Keratinocyte (primary cell): ENCODE data around the gene TMEM74B. TPM values are rescaled to one million over a fixed set of nuclear protein-coding genes. Genes with fewer than 3 reads are reported as not detected.
A peak's percentile ranks its signal among the peaks of the same experiment; 100 is the strongest.
"Not testable (repeated sequence)": the region's sequence is repeated elsewhere in the genome, so short reads cannot be mapped to it uniquely, and the experiment has no call there.

Experiments
- DNase-seq: peaks from one replicate; pipeline ENCODE4 v3.0.0-alpha.2; 2011; ENCODE audit warnings: low read depth, missing footprints, low spot score
- FAIRE-seq: peaks from 2 replicates; lab custom pipeline; 2011; peaks lifted over from hg19 to GRCh38; lab: Jason Lieb, UNC
- H2AFZ ChIP-seq: 2 replicates; pipeline ENCODE4 v1.6.0; 2012; ENCODE audit warnings: low read length, control low read depth, inconsistent platforms; ENCODE audit not compliant: control insufficient read depth
- H3K27ac ChIP-seq: 2 replicates; pipeline ENCODE4 v1.5.1; 2011; ENCODE audit warnings: low read length; ENCODE audit not compliant: control insufficient read depth, insufficient read depth
- H3K27me3 ChIP-seq: 3 replicates; pipeline ENCODE4 v1.6.0; 2011; ENCODE audit warnings: low read length; ENCODE audit not compliant: control insufficient read depth, insufficient read depth; ENCODE audit errors: extremely low read depth
- H3K36me3 ChIP-seq, 2 experiments: 2 replicates in 1 of 2; 3 replicates in 1 of 2; pipeline ENCODE4 v1.5.1; 2011; ENCODE audit warnings: low read length in 2 of 2, mild to moderate bottlenecking in 1 of 2; ENCODE audit not compliant: control insufficient read depth in 2 of 2, insufficient read depth in 2 of 2; ENCODE audit errors: extremely low read depth in 1 of 2
- H3K4me1 ChIP-seq: 3 replicates; pipeline ENCODE4 v1.5.1; 2011; ENCODE audit warnings: low read length; ENCODE audit not compliant: control insufficient read depth, insufficient read depth; ENCODE audit errors: extremely low read depth
- H3K4me2 ChIP-seq: 3 replicates; pipeline ENCODE4 v1.6.0; 2011; ENCODE audit warnings: low read depth, low read length; ENCODE audit not compliant: control insufficient read depth, insufficient read depth; ENCODE audit errors: extremely low read depth
- H3K4me3 ChIP-seq, 3 experiments: fragments of 200-600 bp in 1 of 3; sonication (generic) in 1 of 3; 2 replicates in 2 of 3; 3 replicates in 1 of 3; pipeline ENCODE4 v1.5.1; 2011 to 2016; ENCODE audit warnings: low read length in 3 of 3, mild to moderate bottlenecking in 3 of 3, control low read depth in 2 of 3, inconsistent platforms in 1 of 3, low read depth in 1 of 3, mixed read lengths in 1 of 3, mixed run types in 1 of 3, moderate library complexity in 1 of 3; ENCODE audit not compliant: control insufficient read depth in 2 of 3, insufficient read depth in 2 of 3; ENCODE audit errors: extremely low read depth in 1 of 3
- H3K79me2 ChIP-seq: 2 replicates; pipeline ENCODE4 v1.6.0; 2012; ENCODE audit warnings: low read length; ENCODE audit not compliant: control insufficient read depth, insufficient read depth
- H3K9ac ChIP-seq: 3 replicates; pipeline ENCODE4 v1.6.0; 2011; ENCODE audit warnings: low read length; ENCODE audit not compliant: control insufficient read depth, insufficient read depth; ENCODE audit errors: extremely low read depth
- H3K9me1 ChIP-seq: 3 replicates; pipeline ENCODE4 v1.6.0; 2011; ENCODE audit warnings: low read length; ENCODE audit not compliant: control insufficient read depth, insufficient read depth; ENCODE audit errors: extremely low read depth
- H3K9me3 ChIP-seq: 2 replicates; pipeline ENCODE4 v1.5.1; 2012; ENCODE audit warnings: low read depth, low read length; ENCODE audit not compliant: control insufficient read depth
- H4K20me1 ChIP-seq: 3 replicates; pipeline ENCODE4 v1.6.0; 2011; ENCODE audit warnings: low read length; ENCODE audit not compliant: control insufficient read depth, insufficient read depth; ENCODE audit errors: extremely low read depth
- EZH2 ChIP-seq: IDR thresholded peaks from one replicate; pipeline ENCODE4 v1.6.1; 2012; ENCODE audit warnings: inconsistent platforms, mild to moderate bottlenecking, low read length, moderate library complexity
- dilution Hi-C: fragments of 300-500 bp; cut with MboI; formaldehyde crosslinking; loops from one replicate; pipeline ENCODE4 v1.7.0; 2020; ENCODE audit warnings: low sequenced_read_pairs; ENCODE audit not compliant: extremely low pct_ligation_motif_present
- polyA plus RNA-seq, 5 experiments: library from polyadenylated mRNA; depleted of rRNA in 3 of 5; stranded (reverse) in 3 of 5; stranded (forward) in 1 of 5; unstranded in 1 of 5; fragments of >200 nt; gene quantifications; 1 replicate in 1 of 5; 2 replicates in 3 of 5; 3 replicates in 1 of 5; pipeline versions ENCODE4 v1.2.1 to v1.2.3, GENCODE V29; 2011 to 2012; ENCODE audit warnings: missing spikeins in 2 of 5, low read depth in 1 of 5, low replicate concordance in 1 of 5
- TF ChIP-seq, protein P1 (sequence below), 3 experiments: IDR thresholded peaks in 1 of 3; conservative IDR thresholded peaks in 1 of 3; optimal IDR thresholded peaks in 1 of 3; 2 replicates in 2 of 3; 3 replicates in 1 of 3; pipeline versions ENCODE3 to v1.5.1; 2011; ENCODE audit warnings: low read length in 3 of 3, mild to moderate bottlenecking in 3 of 3, moderate library complexity in 2 of 3, control low read depth in 1 of 3, inconsistent platforms in 1 of 3; ENCODE audit not compliant: insufficient read depth in 2 of 3; ENCODE audit errors: extremely low read depth in 1 of 3

Gene TMEM74B
- polyA plus RNA-seq, 1 donor (not counting 4 experiments of a cell fraction or from before 2014, with no cell fraction given) = 0.58 TPM

DNA sequence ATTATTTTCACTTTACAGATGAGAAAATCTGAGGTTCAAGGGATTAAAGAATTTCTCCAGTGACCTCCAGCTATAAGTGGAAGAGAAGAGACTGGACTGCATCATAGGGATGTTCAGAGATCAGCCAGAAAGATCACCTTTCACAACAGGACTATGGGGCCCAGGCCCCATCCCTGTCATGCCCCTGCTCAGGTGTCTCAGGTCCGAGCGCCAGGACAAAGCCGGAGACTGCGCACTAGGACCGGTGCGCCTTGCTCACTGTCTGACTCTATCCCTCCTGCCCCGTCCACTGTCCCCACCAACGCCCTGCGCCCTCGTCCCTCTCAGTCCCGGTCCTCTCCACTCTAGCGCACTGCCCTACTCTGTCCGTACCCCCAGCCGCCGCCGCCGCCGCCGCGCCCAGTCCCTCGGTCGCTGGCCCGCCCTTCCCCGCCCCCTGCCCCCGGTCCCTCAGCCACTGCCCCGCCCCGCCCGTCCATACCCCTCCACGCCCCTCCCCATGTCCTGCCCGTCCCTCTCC lies 40.5 kb upstream of the TMEM74B start:
- H2AFZ ChIP-seq = peak overlapping the region; percentile 73

DNA sequence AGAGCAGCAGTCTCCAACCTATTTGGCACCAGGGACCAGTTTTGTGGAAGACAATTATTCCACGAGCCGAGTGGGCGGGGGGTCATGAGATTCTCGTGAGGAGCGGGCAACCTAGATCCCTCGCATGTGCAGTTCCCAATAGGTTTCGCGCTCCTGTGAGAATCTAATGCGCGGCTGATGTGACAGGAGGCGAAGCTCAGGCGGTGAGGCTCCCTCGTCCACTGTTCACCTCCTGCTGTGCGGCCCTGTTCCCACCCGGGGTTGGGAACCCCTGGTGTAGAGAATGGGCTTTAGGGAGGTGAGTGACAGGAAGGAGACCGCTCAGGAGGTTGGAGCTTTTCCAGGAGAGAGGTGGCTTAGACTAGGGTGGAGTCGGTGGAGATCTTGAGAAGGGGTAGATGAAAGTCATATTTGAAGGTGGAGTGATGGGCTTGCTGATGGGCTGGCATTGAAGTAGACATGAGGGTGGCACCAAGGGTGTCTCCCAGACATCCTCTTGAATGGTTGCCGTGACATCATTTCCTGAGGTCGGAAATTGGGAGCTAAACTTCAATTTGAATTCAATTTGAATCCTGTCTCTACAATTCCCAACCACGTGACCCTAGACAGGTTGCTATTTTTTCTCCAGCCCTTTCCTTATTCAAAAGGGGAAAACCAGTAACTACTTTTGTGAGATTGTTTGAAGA lies 39.6 kb upstream of the TMEM74B start:
- dilution Hi-C loops = no loop called here
- no peak for DNase-seq
- no peak for FAIRE-seq
- H3K4me1 ChIP-seq = peaks cover 3% of the 10 kb centered on the region
- no peak for TF ChIP-seq EZH2
- TF ChIP-seq, protein P1, sequence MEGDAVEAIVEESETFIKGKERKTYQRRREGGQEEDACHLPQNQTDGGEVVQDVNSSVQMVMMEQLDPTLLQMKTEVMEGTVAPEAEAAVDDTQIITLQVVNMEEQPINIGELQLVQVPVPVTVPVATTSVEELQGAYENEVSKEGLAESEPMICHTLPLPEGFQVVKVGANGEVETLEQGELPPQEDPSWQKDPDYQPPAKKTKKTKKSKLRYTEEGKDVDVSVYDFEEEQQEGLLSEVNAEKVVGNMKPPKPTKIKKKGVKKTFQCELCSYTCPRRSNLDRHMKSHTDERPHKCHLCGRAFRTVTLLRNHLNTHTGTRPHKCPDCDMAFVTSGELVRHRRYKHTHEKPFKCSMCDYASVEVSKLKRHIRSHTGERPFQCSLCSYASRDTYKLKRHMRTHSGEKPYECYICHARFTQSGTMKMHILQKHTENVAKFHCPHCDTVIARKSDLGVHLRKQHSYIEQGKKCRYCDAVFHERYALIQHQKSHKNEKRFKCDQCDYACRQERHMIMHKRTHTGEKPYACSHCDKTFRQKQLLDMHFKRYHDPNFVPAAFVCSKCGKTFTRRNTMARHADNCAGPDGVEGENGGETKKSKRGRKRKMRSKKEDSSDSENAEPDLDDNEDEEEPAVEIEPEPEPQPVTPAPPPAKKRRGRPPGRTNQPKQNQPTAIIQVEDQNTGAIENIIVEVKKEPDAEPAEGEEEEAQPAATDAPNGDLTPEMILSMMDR (optimal IDR thresholded peaks at IDR 0.05 in 1 of 3, IDR thresholded peaks at IDR 0.05 in 1 of 3, conservative IDR thresholded peaks at IDR 0.05 in 1 of 3; ENCODE audit: extremely low read depth in 1 of 3, insufficient read depth in 2 of 3, low read length in 3 of 3) = no peak
- H3K4me3 ChIP-seq = no peak overlapping the region
- H3K27ac ChIP-seq = no peak overlapping the region
- no peak overlapping the region for H3K4me2 ChIP-seq
- no peaks in the 10 kb centered on the region for H3K79me2 ChIP-seq
- H3K36me3 ChIP-seq = no peaks in the 10 kb centered on the region
- no peak overlapping the region for H2AFZ ChIP-seq
- no peaks in the 10 kb centered on the region for H4K20me1 ChIP-seq
- peaks cover 23% of the 10 kb centered on the region for H3K27me3 ChIP-seq
- H3K9me1 ChIP-seq = no peaks in the 10 kb centered on the region
- no peak overlapping the region for H3K9ac ChIP-seq
- no peaks in the 10 kb centered on the region for H3K9me3 ChIP-seq

More for the DNA sequence above, 40.5 kb upstream of the TMEM74B start:
- Histone ChIP-seq H3K4me1 (peaks cover 3% of the 10 kb centered on the region), H3K9me3 (no peaks in the 10 kb centered on the region), H3K79me2 (no peaks in the 10 kb centered on the region), H3K27me3 (peaks cover 23% of the 10 kb centered on the region), H3K4me3 (peak overlapping the region in 2 of 3 experiments; percentile 11 to 37), H3K4me2 (peak overlapping the region; percentile 65), H3K9ac (no peak overlapping the region), H3K9me1 (no peaks in the 10 kb centered on the region), H3K36me3 (no peaks in the 10 kb centered on the region), H3K27ac (no peak overlapping the region), H4K20me1 (no peaks in the 10 kb centered on the region)
- DNase-seq = no peak
- TF ChIP-seq EZH2 = no peak
- dilution Hi-C loops = no loop called here
- no peak for FAIRE-seq

DNA sequence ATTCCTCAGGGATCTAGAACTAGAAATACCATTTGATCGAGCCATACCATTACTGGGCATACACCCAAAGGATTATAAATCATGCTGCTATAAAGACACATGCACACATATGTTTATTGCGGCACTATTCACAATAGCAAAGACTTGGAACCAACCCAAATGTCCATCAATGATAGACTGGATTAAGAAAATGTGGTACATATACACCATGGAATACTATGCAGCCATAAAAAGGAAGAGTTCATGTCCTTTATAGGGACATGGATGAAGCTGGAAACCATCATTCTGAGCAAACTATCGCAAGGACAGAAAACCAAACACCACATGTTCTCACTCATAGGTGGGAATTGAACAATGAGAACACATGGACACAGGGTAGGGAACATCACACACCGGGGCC lies 38.0 kb upstream of the TMEM74B start:
- H2AFZ ChIP-seq, H3K9ac ChIP-seq, H3K27ac ChIP-seq, H3K79me2 ChIP-seq, H3K4me2 ChIP-seq, dilution Hi-C loops, DNase-seq, H3K36me3 ChIP-seq, H3K4me3 ChIP-seq, H3K9me1 ChIP-seq, H3K4me1 ChIP-seq, H3K9me3 ChIP-seq, FAIRE-seq, H4K20me1 ChIP-seq: not testable (repeated sequence)
- H3K27me3 ChIP-seq = peaks cover 17% of the 10 kb centered on the region

- H3K9me1 ChIP-seq, H3K27me3 ChIP-seq, H2AFZ ChIP-seq, H3K9me3 ChIP-seq, dilution Hi-C loops, H3K9ac ChIP-seq, FAIRE-seq, H3K4me1 ChIP-seq, H3K27ac ChIP-seq, H4K20me1 ChIP-seq, H3K36me3 ChIP-seq, H3K79me2 ChIP-seq, H3K4me2 ChIP-seq, DNase-seq, H3K4me3 ChIP-seq: not testable (repeated sequence)
These were observed 32.0 kb upstream of the TMEM74B start for GRCh38 chr20:1216527-1217427.
